SK-N-SH treated with all-trans-retinoic acid at 6 μM for 48 hours (cell line): Measurements from ENCODE around the gene C11orf58.

Experiments
- ATAC-seq: fragments of 200-7000 bp; cut with Tn5 transposase; 3 replicates; pipeline ENCODE4 v1.9.1; 2020; ENCODE audit warnings: mild to moderate bottlenecking, moderate library complexity
- ARNTL ChIP-seq: fragments of 450-650 bp; formaldehyde crosslinking; IDR thresholded peaks from 2 replicates; pipeline ENCODE4 v1.5.0; 2020; ENCODE audit warnings: low read depth, mild to moderate bottlenecking, moderate library complexity, borderline replicate concordance
- BACH2 ChIP-seq: fragments of 250-450 bp; sonication (Bioruptor Pico); IDR thresholded peaks from 2 replicates; pipeline ENCODE4 v1.9.0; 2021; ENCODE audit warnings: mild to moderate bottlenecking, borderline replicate concordance
- CSDC2 ChIP-seq: fragments of 250-450 bp; sonication (Bioruptor Pico); IDR thresholded peaks from 2 replicates; pipeline ENCODE4 v1.5.0; 2020; ENCODE audit warnings: mild to moderate bottlenecking, moderate library complexity
- CSRNP3 ChIP-seq: fragments of 250-450 bp; sonication (Bioruptor Pico); IDR thresholded peaks from 2 replicates; pipeline ENCODE4 v1.5.1; 2021; ENCODE audit warnings: mild to moderate bottlenecking, moderate library complexity
- ESRRG ChIP-seq: fragments of 250-450 bp; sonication (Bioruptor Pico); IDR thresholded peaks from 2 replicates; pipeline ENCODE4 v1.6.1; 2021; ENCODE audit warnings: mild to moderate bottlenecking
- GLIS3 ChIP-seq: fragments of 250-450 bp; sonication (Bioruptor Pico); IDR thresholded peaks from 2 replicates; pipeline ENCODE4 v1.5.0; 2020; ENCODE audit warnings: mild to moderate bottlenecking, moderate library complexity
- ISL1 ChIP-seq: fragments of 250-450 bp; sonication (Bioruptor Pico); IDR thresholded peaks from 2 replicates; pipeline ENCODE4 v2.1.2; 2022; ENCODE audit warnings: mild to moderate bottlenecking, moderate library complexity
- OSR1 ChIP-seq: fragments of 250-450 bp; sonication (Bioruptor Pico); IDR thresholded peaks from 2 replicates; pipeline ENCODE4 v1.8.0; 2022; ENCODE audit warnings: moderate library complexity, mild to moderate bottlenecking, inconsistent platforms
- PATZ1 ChIP-seq: fragments of 250-450 bp; sonication (Bioruptor Pico); IDR thresholded peaks from 2 replicates; pipeline ENCODE4 v1.8.0; 2020; ENCODE audit warnings: mild to moderate bottlenecking, moderate library complexity, borderline replicate concordance
- POU6F1 ChIP-seq: fragments of 250-450 bp; sonication (Bioruptor Pico); IDR thresholded peaks from 2 replicates; pipeline ENCODE4 v1.8.0; 2021; ENCODE audit warnings: low read depth, mild to moderate bottlenecking, moderate library complexity, borderline replicate concordance
- PPARA ChIP-seq: fragments of 250-450 bp; sonication (Bioruptor Pico); IDR thresholded peaks from 2 replicates; pipeline ENCODE4 v1.5.0; 2020; ENCODE audit warnings: mild to moderate bottlenecking, borderline replicate concordance
- RARB ChIP-seq: fragments of 250-450 bp; sonication (Bioruptor Pico); IDR thresholded peaks from 2 replicates; pipeline ENCODE4 v1.8.0; 2021; ENCODE audit warnings: mild to moderate bottlenecking, moderate library complexity
- SNAI2 ChIP-seq: fragments of 250-450 bp; sonication (Bioruptor Pico); IDR thresholded peaks from 2 replicates; pipeline ENCODE4 v1.5.0; 2020; ENCODE audit warnings: mild to moderate bottlenecking, moderate library complexity
- TCF4 ChIP-seq: fragments of 250-450 bp; sonication (Bioruptor Pico); IDR thresholded peaks from 2 replicates; pipeline ENCODE4 v1.8.0; 2021; ENCODE audit warnings: mild to moderate bottlenecking, moderate library complexity, borderline replicate concordance
- TOX ChIP-seq: fragments of 250-450 bp; sonication (Bioruptor Pico); IDR thresholded peaks from 2 replicates; pipeline ENCODE4 v1.8.0; 2021; ENCODE audit warnings: mild to moderate bottlenecking, moderate library complexity, borderline replicate concordance
- TSHZ2 ChIP-seq: fragments of 250-450 bp; sonication (Bioruptor Pico); IDR thresholded peaks from 2 replicates; pipeline ENCODE4 v1.5.0; 2020; ENCODE audit warnings: mild to moderate bottlenecking, moderate library complexity
- ZC3H10 ChIP-seq: fragments of 250-450 bp; sonication (Bioruptor Pico); IDR thresholded peaks from 2 replicates; pipeline ENCODE4 v1.5.1; 2021; ENCODE audit warnings: mild to moderate bottlenecking, moderate library complexity
- ZFP3 ChIP-seq: fragments of 250-450 bp; sonication (Bioruptor Pico); IDR thresholded peaks from 2 replicates; pipeline ENCODE4 v1.5.0; 2020; ENCODE audit warnings: mild to moderate bottlenecking, moderate library complexity
- ZNF565 ChIP-seq: fragments of 450-650 bp; formaldehyde crosslinking; conservative IDR thresholded peaks from 2 replicates; pipeline ENCODE4 v1.5.0; 2020; ENCODE audit warnings: low read depth, mild to moderate bottlenecking, moderate library complexity
- ZNF70 ChIP-seq: fragments of 450-650 bp; formaldehyde crosslinking; IDR thresholded peaks from 2 replicates; pipeline ENCODE4 v1.5.0; 2020; ENCODE audit warnings: mild to moderate bottlenecking, moderate library complexity
- ZNF8 ChIP-seq: fragments of 450-650 bp; formaldehyde crosslinking; IDR thresholded peaks from 2 replicates; pipeline ENCODE4 v1.5.0; 2020; ENCODE audit warnings: mild to moderate bottlenecking, moderate library complexity

The C11orf58 gene

GRCh38 chr11:16763746-16764145, 25.3 kb downstream of the C11orf58 start:
- no peak for ATAC-seq
- no peak for TF ChIP-seq ZC3H10 (CRISPR knock-in tag)
- TF ChIP-seq ZNF8: no peak
- TF ChIP-seq ESRRG (CRISPR knock-in tag): no peak
- TF ChIP-seq CSDC2 (CRISPR knock-in tag): no peak
- TF ChIP-seq ZNF565 (CRISPR knock-in tag): no peak
- no peak for TF ChIP-seq ZFP3 (CRISPR knock-in tag)
- TF ChIP-seq ZNF70: no peak
- no peak for TF ChIP-seq GLIS3
- no peak for TF ChIP-seq CSRNP3

GRCh38 chr11:16764888-16765287, 26.4 kb downstream of the C11orf58 start:
- ATAC-seq: no peak
- TF ChIP-seq TSHZ2 (no peak), RARB (no peak), ARNTL (CRISPR knock-in tag) (no peak), ZNF8 (no peak), PPARA (CRISPR knock-in tag) (no peak), POU6F1 (no peak), SNAI2 (CRISPR knock-in tag) (no peak), BACH2 (CRISPR knock-in tag) (no peak)

GRCh38 chr11:16767137-16767536, 28.7 kb downstream of the C11orf58 start:
- ATAC-seq: no peak
- TF ChIP-seq BACH2 (CRISPR knock-in tag): no peak
- no peak for TF ChIP-seq CSRNP3
- TF ChIP-seq ARNTL (CRISPR knock-in tag): no peak
- TF ChIP-seq TOX (CRISPR knock-in tag): no peak
- TF ChIP-seq RARB: no peak
- TF ChIP-seq ZNF565 (CRISPR knock-in tag): no peak
- no peak for TF ChIP-seq SNAI2 (CRISPR knock-in tag)
- TF ChIP-seq ZFP3 (CRISPR knock-in tag): no peak
- TF ChIP-seq PATZ1 (CRISPR knock-in tag): no peak
- no peak for TF ChIP-seq ZC3H10 (CRISPR knock-in tag)
- TF ChIP-seq ISL1 (CRISPR knock-in tag): no peak
- TF ChIP-seq TSHZ2: no peak
- TF ChIP-seq TCF4 (CRISPR knock-in tag): no peak
- no peak for TF ChIP-seq OSR1 (CRISPR knock-in tag)
- TF ChIP-seq ZNF70: no peak
